Nephron progenitor cell (in vitro differentiated cells): ENCODE results near the gene SH3BGRL2.

Experiments used
- DNase-seq: peaks from one replicate; pipeline ENCODE4 v3.0.0; 2021
- H3K27ac Mint-ChIP-seq: 2 replicates; pipeline ENCODE4 v1.8.0; 2021; ENCODE audit warnings: mild to moderate bottlenecking, moderate library complexity, mixed read lengths
- H3K27me3 Mint-ChIP-seq: 2 replicates; pipeline ENCODE4 v1.8.0; 2021; ENCODE audit warnings: mild to moderate bottlenecking, low read depth, mixed read lengths; ENCODE audit not compliant: poor library complexity
- H3K36me3 Mint-ChIP-seq: 2 replicates; pipeline ENCODE4 v1.8.0; 2021; ENCODE audit warnings: low read depth, mixed read lengths
- H3K4me1 Mint-ChIP-seq: 2 replicates; pipeline ENCODE4 v1.8.0; 2021; ENCODE audit warnings: mixed read lengths
- H3K4me3 Mint-ChIP-seq: 2 replicates; pipeline ENCODE4 v1.8.0; 2021; ENCODE audit warnings: mild to moderate bottlenecking, moderate library complexity, mixed read lengths
- H3K9me3 Mint-ChIP-seq: 2 replicates; pipeline ENCODE4 v1.8.0; 2021; ENCODE audit warnings: mild to moderate bottlenecking, moderate library complexity, mixed read lengths
- TF ChIP-seq, protein P1 (sequence below): fragments of 200-600 bp; sonication (generic); IDR thresholded peaks from 2 replicates; pipeline ENCODE4 v1.5.0; 2021; ENCODE audit warnings: antibody characterized with exemption

The SH3BGRL2 gene

DNA sequence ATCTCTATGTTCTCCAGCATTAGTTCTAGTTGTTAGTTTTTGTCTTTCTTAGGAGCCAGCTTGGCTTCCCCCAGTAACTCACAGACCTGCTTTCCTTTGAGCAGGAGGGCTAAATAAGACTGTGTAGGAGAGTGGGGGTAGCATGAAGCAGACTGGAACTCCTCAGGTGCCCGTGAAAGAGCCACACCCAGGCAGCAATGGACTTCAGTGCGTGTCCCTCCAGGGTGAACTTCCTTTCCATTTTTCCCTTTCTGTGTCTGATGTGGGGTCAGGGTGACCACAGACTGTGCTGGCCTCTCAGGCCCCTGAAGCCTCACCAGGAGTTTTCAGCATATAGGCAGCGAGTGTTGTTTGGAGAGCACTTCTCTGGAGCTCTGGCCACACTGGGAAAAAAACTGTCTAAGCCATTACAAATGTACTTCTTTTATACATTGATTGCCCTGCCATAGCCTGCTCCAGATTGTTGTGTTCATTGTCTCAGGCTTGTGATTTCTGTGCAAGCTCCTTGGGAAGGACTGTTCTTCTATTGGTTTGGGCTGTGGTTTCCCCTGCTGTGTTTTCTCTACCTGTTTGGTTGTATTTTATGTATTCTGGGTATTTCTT lies 55.7 kb downstream of the SH3BGRL2 start:
- H3K4me1 Mint-ChIP-seq, result peaks cover 33% of the 10 kb centered on the region
- TF ChIP-seq, protein P1, sequence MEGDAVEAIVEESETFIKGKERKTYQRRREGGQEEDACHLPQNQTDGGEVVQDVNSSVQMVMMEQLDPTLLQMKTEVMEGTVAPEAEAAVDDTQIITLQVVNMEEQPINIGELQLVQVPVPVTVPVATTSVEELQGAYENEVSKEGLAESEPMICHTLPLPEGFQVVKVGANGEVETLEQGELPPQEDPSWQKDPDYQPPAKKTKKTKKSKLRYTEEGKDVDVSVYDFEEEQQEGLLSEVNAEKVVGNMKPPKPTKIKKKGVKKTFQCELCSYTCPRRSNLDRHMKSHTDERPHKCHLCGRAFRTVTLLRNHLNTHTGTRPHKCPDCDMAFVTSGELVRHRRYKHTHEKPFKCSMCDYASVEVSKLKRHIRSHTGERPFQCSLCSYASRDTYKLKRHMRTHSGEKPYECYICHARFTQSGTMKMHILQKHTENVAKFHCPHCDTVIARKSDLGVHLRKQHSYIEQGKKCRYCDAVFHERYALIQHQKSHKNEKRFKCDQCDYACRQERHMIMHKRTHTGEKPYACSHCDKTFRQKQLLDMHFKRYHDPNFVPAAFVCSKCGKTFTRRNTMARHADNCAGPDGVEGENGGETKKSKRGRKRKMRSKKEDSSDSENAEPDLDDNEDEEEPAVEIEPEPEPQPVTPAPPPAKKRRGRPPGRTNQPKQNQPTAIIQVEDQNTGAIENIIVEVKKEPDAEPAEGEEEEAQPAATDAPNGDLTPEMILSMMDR, result no peak
- DNase-seq, result no peak
- no peaks in the 10 kb centered on the region for H3K27me3 Mint-ChIP-seq
- peaks cover 40% of the 10 kb centered on the region for H3K36me3 Mint-ChIP-seq
- peak overlapping the region; percentile 2 for H3K27ac Mint-ChIP-seq
- peaks cover 14% of the 10 kb centered on the region for H3K9me3 Mint-ChIP-seq
- no peak overlapping the region for H3K4me3 Mint-ChIP-seq

DNA sequence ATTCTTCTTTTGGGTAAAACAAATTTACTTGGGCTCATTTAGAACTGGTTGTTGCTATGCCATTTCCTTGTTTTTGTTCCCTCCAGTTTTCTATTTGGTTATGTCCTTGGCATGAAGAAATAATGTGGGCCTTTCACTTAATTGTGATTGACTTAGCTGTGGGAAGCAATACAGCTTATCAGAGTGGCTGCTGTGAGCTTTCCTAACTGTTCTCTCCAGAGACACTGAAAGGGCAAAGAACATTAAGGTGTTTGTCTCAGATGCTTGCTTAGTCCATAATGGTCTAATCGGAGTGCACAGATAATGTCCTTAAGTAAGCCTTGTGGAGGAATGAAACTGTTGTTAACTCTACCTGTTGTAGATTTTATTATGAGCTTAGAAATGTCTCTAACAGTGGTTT lies 56.6 kb downstream of the SH3BGRL2 start:
- peak overlapping the region; percentile 28 for H3K27ac Mint-ChIP-seq
- DNase-seq, result no peak
- TF ChIP-seq, protein P1, result no peak

DNA sequence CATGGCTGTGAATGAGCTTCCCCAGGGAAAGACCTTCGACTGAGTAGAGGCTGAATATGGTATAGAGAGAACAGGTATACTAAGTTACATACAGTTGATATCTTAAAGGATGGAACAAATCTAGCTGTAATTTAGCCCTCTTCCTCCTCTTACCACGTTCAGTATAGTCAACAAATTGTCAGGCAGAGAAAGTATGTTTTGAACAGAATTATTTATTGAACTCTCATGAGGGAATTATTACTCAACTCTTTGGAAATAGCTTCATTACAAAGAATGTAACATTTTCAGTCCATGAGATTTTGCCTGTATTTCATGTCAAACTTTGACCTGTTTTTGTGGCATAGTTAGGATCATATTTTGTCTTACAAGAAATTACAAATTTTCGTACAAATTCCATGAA lies 63.0 kb downstream of the SH3BGRL2 start:
- no peak overlapping the region for H3K27ac Mint-ChIP-seq
- TF ChIP-seq, protein P1, result no peak
- DNase-seq, result no peak

More for the DNA sequence above, 56.6 kb downstream of the SH3BGRL2 start:
- peaks cover 11% of the 10 kb centered on the region for H3K9me3 Mint-ChIP-seq
- peaks cover 34% of the 10 kb centered on the region for H3K36me3 Mint-ChIP-seq
- no peaks in the 10 kb centered on the region for H3K27me3 Mint-ChIP-seq
- H3K4me1 Mint-ChIP-seq, result peaks cover 33% of the 10 kb centered on the region
- H3K4me3 Mint-ChIP-seq, result no peak overlapping the region

DNA sequence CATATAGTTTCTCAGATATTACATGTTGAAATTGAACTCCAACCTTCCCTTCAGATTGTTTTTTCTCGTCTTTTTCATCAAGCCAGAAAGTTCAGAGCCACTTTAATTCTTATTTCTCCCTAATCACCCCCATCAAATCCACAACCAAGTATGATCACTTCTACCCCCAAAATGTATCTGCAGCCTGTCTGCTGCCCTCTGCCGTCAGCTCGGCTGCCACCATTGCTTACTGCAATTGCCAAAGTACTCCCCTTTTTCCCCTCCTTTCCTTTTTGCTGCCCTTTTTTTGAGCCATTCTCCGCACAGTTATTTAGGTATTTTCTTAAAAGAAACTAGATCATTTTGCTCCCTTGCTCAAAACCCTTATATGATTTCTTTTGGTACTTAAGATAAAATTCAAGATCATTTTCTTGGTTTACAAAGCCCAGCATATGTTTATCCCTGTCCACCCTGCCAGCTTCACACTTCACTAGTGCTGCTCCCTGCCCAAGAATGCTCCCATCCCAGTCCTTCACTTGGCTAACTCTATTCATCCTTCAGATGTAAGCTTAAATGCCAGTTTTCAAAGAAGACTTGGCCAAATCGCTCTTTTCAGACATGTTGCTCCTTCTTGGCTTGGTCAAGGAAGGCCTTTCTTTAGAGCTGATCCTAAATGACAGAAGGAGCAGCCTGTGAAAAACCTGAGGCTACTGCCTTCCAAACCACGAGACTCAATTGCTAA lies 63.7 kb downstream of the SH3BGRL2 start:
- DNase-seq, result no peak
- peaks cover 27% of the 10 kb centered on the region for H3K36me3 Mint-ChIP-seq
- peaks cover 12% of the 10 kb centered on the region for H3K4me1 Mint-ChIP-seq
- peaks cover 10% of the 10 kb centered on the region for H3K9me3 Mint-ChIP-seq
- no peaks in the 10 kb centered on the region for H3K27me3 Mint-ChIP-seq
- H3K27ac Mint-ChIP-seq, result no peak overlapping the region
- H3K4me3 Mint-ChIP-seq, result no peak overlapping the region
- TF ChIP-seq, protein P1, result peak; percentile 23

More for the DNA sequence above, 63.0 kb downstream of the SH3BGRL2 start:
- no peaks in the 10 kb centered on the region for H3K27me3 Mint-ChIP-seq
- no peak overlapping the region for H3K4me3 Mint-ChIP-seq
- H3K36me3 Mint-ChIP-seq, result peaks cover 24% of the 10 kb centered on the region
- H3K4me1 Mint-ChIP-seq, result peaks cover 12% of the 10 kb centered on the region
- H3K9me3 Mint-ChIP-seq, result peaks cover 10% of the 10 kb centered on the region

DNA sequence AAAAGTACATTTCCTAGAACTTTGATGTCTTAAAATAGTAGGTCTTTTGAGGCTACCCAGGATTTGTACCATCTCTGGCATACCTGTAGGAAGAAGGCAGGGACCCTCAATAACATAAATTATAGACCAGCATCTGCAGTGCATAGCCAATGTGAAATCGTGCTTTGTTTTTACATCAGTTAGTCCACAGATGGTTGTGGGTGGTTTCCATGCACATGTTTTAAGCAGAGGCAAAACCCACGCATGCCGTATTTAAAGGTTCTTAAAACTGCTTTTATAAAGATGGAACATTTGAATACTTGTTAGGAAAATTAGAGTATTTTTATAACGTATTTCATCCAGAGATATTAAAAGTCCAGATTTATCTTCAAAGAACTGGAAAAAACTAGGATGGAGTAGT lies 66.3 kb downstream of the SH3BGRL2 start:
- DNase-seq, result no peak
- H3K27ac Mint-ChIP-seq, result no peak overlapping the region
- peaks cover 13% of the 10 kb centered on the region for H3K4me1 Mint-ChIP-seq
- H3K36me3 Mint-ChIP-seq, result peaks cover 10% of the 10 kb centered on the region
- H3K9me3 Mint-ChIP-seq, result no peaks in the 10 kb centered on the region
- TF ChIP-seq, protein P1, result no peak
- H3K4me3 Mint-ChIP-seq, result no peak overlapping the region
- no peaks in the 10 kb centered on the region for H3K27me3 Mint-ChIP-seq
